ENCODE measurements around the gene KCNH1.

The KCNH1 gene

DNA sequence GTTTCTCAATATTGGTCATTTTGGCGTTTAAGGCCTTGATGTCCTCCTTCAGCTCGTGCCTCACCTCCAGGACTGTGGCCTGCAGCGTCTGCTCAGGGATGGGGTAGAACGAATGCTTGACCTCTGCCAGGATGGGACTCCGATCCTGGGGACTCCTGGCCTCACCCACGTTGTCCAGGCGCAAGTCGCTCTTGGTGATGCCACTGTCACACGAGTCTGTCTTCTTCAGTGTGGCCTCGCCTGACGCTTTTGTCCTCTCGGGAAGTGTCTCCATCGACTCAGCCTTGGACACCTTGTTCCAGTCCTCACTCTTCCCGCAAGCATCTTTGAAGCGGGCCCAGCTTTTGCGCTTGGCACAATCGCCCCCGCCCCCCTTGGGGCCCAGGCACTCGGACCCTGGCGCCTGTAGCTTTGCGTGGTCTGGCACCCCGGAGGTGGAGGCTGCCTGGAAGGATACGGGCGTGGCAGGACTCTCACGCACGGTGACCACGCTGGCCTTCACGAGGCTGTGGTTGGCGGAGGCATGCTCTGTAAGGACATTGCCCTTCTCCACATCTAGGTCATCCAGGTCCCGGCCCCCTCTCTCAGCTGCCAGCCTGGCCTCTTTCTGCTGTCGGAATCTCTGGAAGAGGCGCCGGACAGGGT, 450.4 kb downstream of the KCNH1 start:
- DNase-seq (ENCODE audit: extremely low read depth, low read depth) = no peak
- TF ChIP-seq CTCF (IDR thresholded peaks at IDR 0.05; ENCODE audit: low read depth, low read length) = no peak

DNA sequence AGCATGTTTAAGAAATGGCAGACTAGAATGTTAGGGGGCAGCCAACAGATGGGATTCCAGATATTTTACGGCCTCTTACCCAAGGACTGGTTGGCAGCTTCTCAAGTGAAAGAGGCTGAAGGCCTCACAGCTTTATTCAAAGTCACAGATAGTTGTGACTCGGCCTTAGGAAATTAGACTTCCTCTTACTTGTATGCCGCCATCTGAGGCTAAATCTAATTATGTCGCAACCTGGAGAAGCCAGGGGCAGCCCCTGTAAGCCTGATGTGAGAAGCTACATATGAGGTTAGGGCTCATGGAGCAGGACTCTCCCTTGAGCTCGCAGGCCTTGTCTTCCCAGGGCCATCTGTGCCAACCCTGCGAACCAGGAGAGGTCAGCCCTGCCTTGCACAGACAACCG, 452.8 kb downstream of the KCNH1 start:
- DNase-seq (ENCODE audit: extremely low read depth, low read depth) = no peak
- TF ChIP-seq CTCF (IDR thresholded peaks at IDR 0.05; ENCODE audit: low read depth, low read length) = no peak

- TF ChIP-seq CTCF (IDR thresholded peaks at IDR 0.05; ENCODE audit: low read depth, low read length) = no peak
- no peak for DNase-seq (ENCODE audit: extremely low read depth, low read depth)
Measured at GRCh38 chr1:210678306-210678705, 455.6 kb downstream of the KCNH1 start.

DNA sequence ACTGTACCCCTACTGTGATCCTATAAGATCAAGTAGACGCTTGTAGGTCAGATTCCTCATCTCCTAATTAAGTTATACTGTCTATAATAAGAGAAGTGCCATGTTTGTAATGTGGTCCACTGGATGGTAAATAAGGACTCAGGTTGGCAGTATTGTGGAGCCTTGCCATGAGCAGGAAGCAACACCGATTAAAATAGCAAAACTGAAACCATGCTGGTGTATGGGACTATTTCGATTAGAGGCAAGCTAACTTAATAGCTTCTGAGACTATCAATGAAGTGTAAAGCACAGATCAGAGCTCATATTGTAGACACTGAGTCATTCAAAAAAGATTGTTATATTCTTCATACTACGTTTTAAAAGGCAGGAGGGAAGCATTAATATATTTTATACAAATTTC, 456.4 kb downstream of the KCNH1 start:
- no peak for DNase-seq (ENCODE audit: extremely low read depth, low read depth)
- TF ChIP-seq CTCF (IDR thresholded peaks at IDR 0.05; ENCODE audit: low read depth, low read length) = no peak

DNA sequence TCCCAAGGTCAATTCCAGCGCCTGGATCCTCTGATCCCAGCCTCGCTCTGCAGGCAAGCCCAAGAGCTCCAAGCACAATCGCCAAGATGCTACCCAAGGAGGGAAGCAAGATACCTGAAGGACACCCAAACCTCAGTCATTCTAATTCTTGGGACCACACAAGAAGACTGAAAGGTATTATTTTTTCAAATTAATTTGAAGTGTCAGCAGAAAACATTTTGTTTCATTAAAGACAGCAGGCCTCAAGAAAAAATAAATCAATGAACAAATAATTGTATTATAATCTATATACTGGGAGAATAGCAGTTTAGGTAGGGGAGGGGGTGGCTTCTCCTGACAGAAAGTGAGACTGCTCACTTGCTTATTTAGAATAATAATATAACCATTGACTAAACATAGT, 457.4 kb downstream of the KCNH1 start:
- no peak for TF ChIP-seq CTCF (IDR thresholded peaks at IDR 0.05; ENCODE audit: low read depth, low read length)
- DNase-seq (ENCODE audit: extremely low read depth, low read depth) = no peak

- no peak for TF ChIP-seq CTCF (IDR thresholded peaks at IDR 0.05; ENCODE audit: low read depth, low read length)
- no peak for DNase-seq (ENCODE audit: extremely low read depth, low read depth)
Measured at GRCh38 chr1:210674151-210674550, 459.8 kb downstream of the KCNH1 start.

DNA sequence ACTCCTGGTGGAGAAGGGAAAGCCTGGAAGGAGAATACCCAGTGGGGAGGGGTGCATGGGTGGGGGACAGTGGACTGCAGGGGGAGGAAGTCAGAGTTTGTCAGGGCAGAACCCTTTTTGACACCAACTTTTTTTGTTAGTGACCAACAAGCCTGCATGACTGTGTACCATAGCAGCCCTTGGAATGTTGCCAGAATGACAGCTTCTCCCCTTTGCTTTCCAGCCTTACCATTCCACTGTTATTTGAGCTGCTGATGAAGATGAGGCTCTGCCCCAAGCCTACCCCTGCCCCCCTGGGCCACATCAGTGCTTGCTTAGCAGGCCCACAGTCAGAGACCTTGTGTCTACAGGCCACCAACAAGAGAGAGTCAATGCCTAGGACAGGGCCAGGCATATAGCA, 464.0 kb downstream of the KCNH1 start:
- DNase-seq (ENCODE audit: extremely low read depth, low read depth) = no peak
- TF ChIP-seq CTCF (IDR thresholded peaks at IDR 0.05; ENCODE audit: low read depth, low read length) = no peak

All from AG09319 (cell line).